Nephron (organoid): ENCODE measurements around the gene NPLOC4.

Experiments used
- H3K27ac Mint-ChIP-seq, 3 experiments: 2 replicates each; pipeline ENCODE4 v1.8.0; 2020; ENCODE audit warnings: mixed read lengths in 3 of 3, mild to moderate bottlenecking in 2 of 3, moderate library complexity in 1 of 3
- H3K27me3 Mint-ChIP-seq: 2 replicates; pipeline ENCODE4 v1.8.0; 2021; ENCODE audit warnings: low read depth, mild to moderate bottlenecking, moderate library complexity, mixed read lengths
- H3K36me3 Mint-ChIP-seq: 2 replicates; pipeline ENCODE4 v1.8.0; 2020; ENCODE audit warnings: low read depth, mixed read lengths
- H3K4me1 Mint-ChIP-seq: 2 replicates; pipeline ENCODE4 v1.8.0; 2020; ENCODE audit warnings: mixed read lengths
- H3K4me3 Mint-ChIP-seq, 3 experiments: 2 replicates each; pipeline ENCODE4 v1.8.0; 2020; ENCODE audit warnings: mild to moderate bottlenecking in 3 of 3, mixed read lengths in 3 of 3, moderate library complexity in 2 of 3
- H3K9me3 Mint-ChIP-seq: 2 replicates; pipeline ENCODE4 v1.8.0; 2020; ENCODE audit warnings: mixed read lengths
- TF ChIP-seq, protein P1 (sequence below), 3 experiments: fragments of 200-600 bp; sonication (generic); IDR thresholded peaks; one replicate each; pipeline ENCODE4 v1.5.0; 2021; ENCODE audit warnings: antibody characterized with exemption in 3 of 3; ENCODE audit not compliant: unreplicated experiment in 3 of 3

NPLOC4 gene

DNA sequence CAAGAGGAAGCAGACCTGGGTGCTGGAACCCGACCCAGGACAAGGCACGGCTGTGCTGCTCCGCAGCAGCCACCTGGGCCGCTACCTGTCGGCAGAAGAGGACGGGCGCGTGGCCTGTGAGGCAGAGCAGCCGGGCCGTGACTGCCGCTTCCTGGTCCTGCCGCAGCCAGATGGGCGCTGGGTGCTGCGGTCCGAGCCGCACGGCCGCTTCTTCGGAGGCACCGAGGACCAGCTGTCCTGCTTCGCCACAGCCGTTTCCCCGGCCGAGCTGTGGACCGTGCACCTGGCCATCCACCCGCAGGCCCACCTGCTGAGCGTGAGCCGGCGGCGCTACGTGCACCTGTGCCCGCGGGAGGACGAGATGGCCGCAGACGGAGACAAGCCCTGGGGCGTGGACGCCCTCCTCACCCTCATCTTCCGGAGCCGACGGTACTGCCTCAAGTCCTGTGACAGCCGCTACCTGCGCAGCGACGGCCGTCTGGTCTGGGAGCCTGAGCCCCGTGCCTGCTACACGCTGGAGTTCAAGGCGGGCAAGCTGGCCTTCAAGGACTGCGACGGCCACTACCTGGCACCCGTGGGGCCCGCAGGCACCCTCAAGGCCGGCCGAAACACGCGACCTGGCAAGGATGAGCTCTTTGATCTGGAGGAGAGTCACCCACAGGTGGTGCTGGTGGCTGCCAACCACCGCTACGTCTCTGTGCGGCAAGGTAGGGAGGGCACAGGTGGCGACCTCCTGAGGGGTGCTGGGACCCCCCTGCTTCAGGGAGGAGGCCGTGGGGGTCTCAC is 108.1 kb downstream of the NPLOC4 start:
- no peaks in the 10 kb centered on the region for H3K4me1 Mint-ChIP-seq
- no peaks in the 10 kb centered on the region for H3K36me3 Mint-ChIP-seq
- no peak overlapping the region for H3K27ac Mint-ChIP-seq

DNA sequence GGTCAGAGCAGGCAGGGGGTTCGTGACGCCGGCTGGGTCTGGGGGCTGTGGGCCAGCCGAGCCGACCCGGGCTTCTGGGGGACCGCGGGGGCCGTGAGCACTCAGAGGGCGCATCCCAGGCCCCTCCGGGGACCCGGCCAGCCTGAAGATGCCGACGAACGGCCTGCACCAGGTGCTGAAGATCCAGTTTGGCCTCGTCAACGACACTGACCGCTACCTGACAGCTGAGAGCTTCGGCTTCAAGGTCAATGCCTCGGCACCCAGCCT is 108.6 kb downstream of the NPLOC4 start:
- H3K27ac Mint-ChIP-seq, result no peak overlapping the region
- H3K27me3 Mint-ChIP-seq, result peaks cover 5% of the 10 kb centered on the region
- TF ChIP-seq, protein P1, sequence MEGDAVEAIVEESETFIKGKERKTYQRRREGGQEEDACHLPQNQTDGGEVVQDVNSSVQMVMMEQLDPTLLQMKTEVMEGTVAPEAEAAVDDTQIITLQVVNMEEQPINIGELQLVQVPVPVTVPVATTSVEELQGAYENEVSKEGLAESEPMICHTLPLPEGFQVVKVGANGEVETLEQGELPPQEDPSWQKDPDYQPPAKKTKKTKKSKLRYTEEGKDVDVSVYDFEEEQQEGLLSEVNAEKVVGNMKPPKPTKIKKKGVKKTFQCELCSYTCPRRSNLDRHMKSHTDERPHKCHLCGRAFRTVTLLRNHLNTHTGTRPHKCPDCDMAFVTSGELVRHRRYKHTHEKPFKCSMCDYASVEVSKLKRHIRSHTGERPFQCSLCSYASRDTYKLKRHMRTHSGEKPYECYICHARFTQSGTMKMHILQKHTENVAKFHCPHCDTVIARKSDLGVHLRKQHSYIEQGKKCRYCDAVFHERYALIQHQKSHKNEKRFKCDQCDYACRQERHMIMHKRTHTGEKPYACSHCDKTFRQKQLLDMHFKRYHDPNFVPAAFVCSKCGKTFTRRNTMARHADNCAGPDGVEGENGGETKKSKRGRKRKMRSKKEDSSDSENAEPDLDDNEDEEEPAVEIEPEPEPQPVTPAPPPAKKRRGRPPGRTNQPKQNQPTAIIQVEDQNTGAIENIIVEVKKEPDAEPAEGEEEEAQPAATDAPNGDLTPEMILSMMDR (IDR thresholded peaks at IDR 0.05; ENCODE audit: unreplicated experiment in 3 of 3), result no peak
- H3K9me3 Mint-ChIP-seq, result no peaks in the 10 kb centered on the region
- H3K4me3 Mint-ChIP-seq, result no peak overlapping the region
- no peaks in the 10 kb centered on the region for H3K36me3 Mint-ChIP-seq
- peaks cover 2% of the 10 kb centered on the region for H3K4me1 Mint-ChIP-seq

More for the DNA sequence above, 108.1 kb downstream of the NPLOC4 start:
- H3K9me3 Mint-ChIP-seq, result no peaks in the 10 kb centered on the region
- peaks cover 7% of the 10 kb centered on the region for H3K27me3 Mint-ChIP-seq
- TF ChIP-seq, protein P1 (IDR thresholded peaks at IDR 0.05; ENCODE audit: unreplicated experiment in 3 of 3), result no peak
- H3K4me3 Mint-ChIP-seq, result no peak overlapping the region

DNA sequence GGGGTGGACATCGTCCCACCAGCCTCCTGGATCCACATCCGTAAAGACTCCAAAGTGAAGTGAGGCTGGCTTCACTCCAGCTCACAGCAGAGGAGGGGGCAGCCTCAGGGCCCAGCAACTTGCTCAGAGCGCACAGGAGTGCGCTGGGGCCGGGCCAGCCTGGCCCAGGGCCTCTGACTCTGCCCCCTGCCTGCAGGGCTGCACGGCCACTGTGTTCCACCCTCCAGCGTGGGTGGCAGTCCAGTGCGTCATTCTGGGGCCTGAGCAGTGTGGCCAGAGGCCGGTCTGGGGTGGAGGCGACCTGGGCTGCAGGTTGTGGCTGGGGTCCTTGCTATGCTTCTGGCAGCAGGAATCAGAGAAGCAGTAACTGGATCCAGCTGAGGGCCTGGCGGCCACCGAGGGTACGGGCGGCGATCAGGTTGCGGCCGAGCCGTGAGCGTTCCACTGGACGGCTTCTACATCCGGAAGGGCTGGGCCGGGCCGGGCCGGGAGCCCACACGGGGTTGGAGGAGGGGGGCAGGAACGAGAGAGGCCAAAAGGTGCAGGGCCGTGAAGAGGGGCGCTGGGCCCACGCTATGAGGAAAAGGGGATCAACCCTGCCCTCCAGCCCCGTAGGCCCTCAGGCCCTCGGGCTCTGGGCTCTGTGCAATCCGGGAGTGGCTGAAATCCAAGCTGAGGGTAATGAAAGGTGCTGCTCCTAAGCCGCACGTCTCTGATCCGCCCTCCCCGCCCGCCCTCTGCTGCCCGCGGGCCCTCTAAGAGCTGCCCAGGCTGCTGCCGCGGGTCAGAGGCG is 109.1 kb downstream of the NPLOC4 start, which contains the start of gene FSCN2:
TSS of gene FSCN2 (plus strand) at position 787 of the 793 bp plus-strand sequence. CDS start 155 bp downstream, outside the sequence.
- Mint-ChIP-seq H3K27me3 (peaks cover 8% of the 10 kb centered on the region), H3K4me3 (no peak within 1 kb of the TSS), H3K36me3 (no peaks in the 10 kb centered on the region), H3K9me3 (no peaks in the 10 kb centered on the region), H3K4me1 (peaks cover 7% of the 10 kb centered on the region), H3K27ac (no peak within 1 kb of the TSS)
- TF ChIP-seq, protein P1 (IDR thresholded peaks at IDR 0.05; ENCODE audit: unreplicated experiment in 3 of 3), result no peak

DNA sequence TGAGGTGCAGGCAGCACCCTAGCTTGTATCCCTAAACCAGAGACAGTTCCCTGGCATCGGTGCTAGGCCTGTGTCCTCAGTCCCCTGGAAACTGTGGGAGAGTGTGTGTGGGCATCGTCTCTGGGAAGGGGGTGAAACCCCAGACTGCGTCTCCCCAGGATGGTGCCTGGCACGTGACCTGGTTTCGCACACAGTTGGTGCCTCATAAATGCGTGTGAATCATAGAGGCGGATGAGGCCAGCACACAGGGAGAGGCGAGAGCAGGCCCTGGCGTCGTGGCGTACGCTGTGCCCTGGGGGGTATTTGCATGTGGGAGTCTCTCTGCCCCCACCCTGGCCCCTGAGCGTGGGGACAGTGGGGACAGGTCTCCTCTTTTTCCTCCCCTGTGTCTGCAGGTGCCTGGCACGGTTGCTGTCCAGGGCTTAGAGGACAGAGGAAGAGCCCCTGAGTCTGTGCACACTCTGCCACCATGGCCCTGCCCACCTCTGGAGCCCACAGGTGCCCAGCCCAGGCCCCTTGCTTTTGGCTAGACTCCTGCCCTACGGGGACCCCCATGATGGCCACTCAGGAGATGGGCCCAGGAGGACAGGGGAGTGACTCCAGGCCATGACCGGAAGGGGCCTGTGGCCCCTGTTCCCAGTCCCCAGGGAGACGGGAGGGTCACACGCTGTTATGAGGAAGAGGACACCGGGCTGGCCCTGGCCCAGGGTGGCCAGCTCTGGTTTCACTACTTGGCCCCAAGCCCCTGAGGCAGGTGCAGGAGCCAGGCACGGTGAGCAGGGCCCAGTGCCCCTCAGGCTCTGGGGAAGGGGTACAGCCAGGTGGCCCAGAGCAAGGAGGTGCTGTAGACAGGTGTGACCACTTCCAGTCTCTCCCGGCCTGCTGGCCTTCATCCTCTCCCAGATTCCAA is 110.0 kb downstream of the NPLOC4 start:
- Mint-ChIP-seq H3K9me3 (no peaks in the 10 kb centered on the region), H3K4me1 (peaks cover 13% of the 10 kb centered on the region), H3K36me3 (no peaks in the 10 kb centered on the region), H3K27ac (no peak overlapping the region), H3K4me3 (no peak overlapping the region), H3K27me3 (peaks cover 13% of the 10 kb centered on the region)
- TF ChIP-seq, protein P1 (IDR thresholded peaks at IDR 0.05; ENCODE audit: unreplicated experiment in 3 of 3), result no peak

DNA sequence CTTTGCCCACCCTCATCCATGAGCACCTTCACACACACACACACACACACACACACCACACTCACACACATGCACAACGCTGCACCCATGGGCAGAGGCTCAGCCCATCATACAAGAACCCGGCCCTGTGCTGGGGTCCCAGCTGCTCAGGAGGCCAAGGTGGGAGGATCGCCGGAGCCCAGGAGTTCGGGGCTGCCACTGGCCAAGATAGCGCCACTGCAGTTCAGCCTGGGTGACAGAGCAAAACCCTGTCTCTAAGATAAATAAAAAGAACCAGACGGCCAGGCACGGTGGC is 112.1 kb downstream of the NPLOC4 start:
- H3K4me3 Mint-ChIP-seq, result peak overlapping the region in 1 of 3 experiments; percentile 45
- peaks cover 25% of the 10 kb centered on the region for H3K4me1 Mint-ChIP-seq
- TF ChIP-seq, protein P1 (IDR thresholded peaks at IDR 0.05; ENCODE audit: unreplicated experiment in 3 of 3), result no peak
- H3K36me3 Mint-ChIP-seq, result no peaks in the 10 kb centered on the region
- H3K27ac Mint-ChIP-seq, result no peak overlapping the region
- no peaks in the 10 kb centered on the region for H3K9me3 Mint-ChIP-seq
- peaks cover 21% of the 10 kb centered on the region for H3K27me3 Mint-ChIP-seq
